IPS-15b (cell line): Measurements from ENCODE around the gene ELAVL4.

Source experiments
- H3K27me3 ChIP-seq: one replicate; pipeline ENCODE4 v1.6.1; 2013; ENCODE audit warnings: low read length; ENCODE audit not compliant: control insufficient read depth, insufficient read depth
- H3K36me3 ChIP-seq: one replicate; pipeline ENCODE4 v1.6.1; 2013; ENCODE audit warnings: low read length; ENCODE audit not compliant: control insufficient read depth, insufficient read depth
- H3K4me1 ChIP-seq: one replicate; pipeline ENCODE4 v1.6.1; 2013; ENCODE audit warnings: mild to moderate bottlenecking, low read length; ENCODE audit not compliant: control insufficient read depth, insufficient read depth
- H3K4me3 ChIP-seq: one replicate; pipeline ENCODE4 v1.5.1; 2013; ENCODE audit warnings: low read depth, low read length
- H3K9ac ChIP-seq: one replicate; pipeline ENCODE4 v1.6.1; 2013; ENCODE audit warnings: low read depth, mild to moderate bottlenecking, low read length
- H3K9me3 ChIP-seq: one replicate; pipeline ENCODE4 v1.6.1; 2013; ENCODE audit warnings: mild to moderate bottlenecking, low read length; ENCODE audit not compliant: control insufficient read depth, insufficient read depth

Gene ELAVL4

DNA sequence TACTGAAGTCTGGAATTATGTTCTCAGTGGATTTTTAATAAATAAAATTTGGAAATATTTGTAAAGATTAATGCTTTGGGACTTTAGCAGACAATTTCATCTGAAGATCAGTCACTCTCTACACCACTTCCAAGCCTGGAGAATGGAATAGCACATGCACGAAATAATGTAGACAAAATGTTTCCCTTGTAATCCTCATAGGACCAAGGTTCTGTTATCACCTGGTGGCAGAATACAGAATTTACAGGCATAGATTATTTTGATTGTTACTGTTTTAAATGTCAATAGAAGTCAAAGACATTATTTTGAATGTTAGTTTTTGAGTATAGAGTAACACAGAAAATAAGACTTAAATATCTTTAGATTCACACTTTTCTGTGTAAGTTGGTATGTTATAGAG is 9.1 kb upstream of the ELAVL4 start:
- H3K4me3 ChIP-seq, result no peak overlapping the region
- H3K9me3 ChIP-seq, result no peaks in the 10 kb centered on the region
- no peak overlapping the region for H3K9ac ChIP-seq
- no peaks in the 10 kb centered on the region for H3K27me3 ChIP-seq
- H3K36me3 ChIP-seq, result no peaks in the 10 kb centered on the region
- no peaks in the 10 kb centered on the region for H3K4me1 ChIP-seq

DNA sequence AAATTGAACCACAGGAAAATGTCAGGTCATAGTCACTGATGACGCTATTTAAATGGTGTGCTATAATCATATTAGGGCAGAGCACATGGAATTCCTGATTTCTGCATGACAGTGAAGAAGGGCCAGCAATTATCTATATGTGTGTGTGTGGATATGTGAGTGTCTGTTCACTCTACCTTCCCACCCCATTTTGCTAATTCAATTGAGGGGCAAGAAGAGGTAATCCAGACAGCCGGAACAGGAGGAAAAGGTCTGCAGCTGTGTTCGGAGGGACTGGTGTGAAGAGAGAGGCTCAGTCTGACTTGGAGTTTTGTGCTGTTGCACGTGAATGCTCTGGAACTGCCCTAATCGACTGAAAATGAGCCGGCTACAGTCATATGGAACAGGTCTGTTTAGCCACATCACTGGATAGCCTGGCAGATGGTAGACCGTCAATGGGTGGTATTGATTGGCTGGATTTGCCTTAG is 5.1 kb upstream of the ELAVL4 start:
- Histone ChIP-seq H3K4me3 (no peak overlapping the region), H3K4me1 (peaks cover 3% of the 10 kb centered on the region), H3K36me3 (no peaks in the 10 kb centered on the region), H3K9me3 (no peaks in the 10 kb centered on the region), H3K27me3 (no peaks in the 10 kb centered on the region), H3K9ac (no peak overlapping the region)

DNA sequence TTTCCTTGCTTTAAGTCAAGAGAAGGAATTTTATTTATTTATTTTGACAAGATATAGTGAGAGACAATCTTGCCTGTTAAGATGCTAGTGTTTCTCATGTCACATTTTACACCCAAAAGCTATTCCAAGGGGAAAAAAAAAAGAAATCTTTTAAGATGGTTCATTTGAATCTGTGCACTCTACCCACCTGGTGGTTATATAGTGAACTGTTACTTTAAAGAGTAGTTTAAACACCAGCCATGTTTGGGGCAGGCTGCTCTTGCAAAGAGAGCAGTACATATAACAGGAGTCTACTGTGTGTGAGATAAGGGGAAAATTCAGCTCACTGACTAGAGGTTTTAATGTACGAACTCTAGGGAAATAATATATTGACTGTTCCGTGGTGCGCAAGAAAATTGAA is 3.3 kb upstream of the ELAVL4 start:
- Histone ChIP-seq H3K9ac (no peak overlapping the region), H3K36me3 (no peaks in the 10 kb centered on the region), H3K4me1 (peaks cover 8% of the 10 kb centered on the region), H3K4me3 (no peak overlapping the region), H3K27me3 (peaks cover 6% of the 10 kb centered on the region), H3K9me3 (no peaks in the 10 kb centered on the region)

DNA sequence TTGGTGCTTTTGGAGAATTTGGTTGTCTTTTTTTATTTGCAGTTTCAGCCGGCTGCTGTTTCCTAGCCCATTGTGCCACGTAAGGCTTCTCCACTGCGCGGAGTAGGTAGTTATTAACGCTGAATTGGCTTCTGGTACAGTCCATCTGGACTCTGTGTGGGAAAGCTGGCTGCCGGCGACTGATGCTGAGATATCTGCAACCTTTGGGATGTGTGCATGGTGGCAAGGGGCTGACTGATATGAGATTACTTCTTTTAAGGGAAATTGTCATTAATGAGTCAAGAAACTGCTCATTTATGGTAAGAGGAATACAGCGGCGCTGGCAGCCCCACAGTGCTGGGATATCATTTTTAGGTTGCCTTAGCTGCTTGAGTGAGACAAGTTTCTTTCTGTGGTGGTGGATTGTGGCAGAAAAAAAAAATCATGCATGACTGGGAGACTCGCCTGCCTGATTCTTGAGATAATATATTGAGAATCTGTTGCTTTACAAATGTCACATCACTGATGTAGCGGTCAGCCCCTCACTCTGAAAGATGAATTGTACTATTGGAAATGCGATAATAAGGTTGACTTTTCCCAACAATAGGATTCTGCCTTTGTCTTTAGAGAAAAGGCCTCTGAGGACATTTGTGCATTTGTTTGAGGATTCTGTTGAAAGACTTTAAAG is 2.5 kb upstream of the ELAVL4 start:
- Histone ChIP-seq H3K36me3 (no peaks in the 10 kb centered on the region), H3K9ac (no peak overlapping the region), H3K4me3 (no peak overlapping the region), H3K9me3 (no peaks in the 10 kb centered on the region), H3K4me1 (peaks cover 15% of the 10 kb centered on the region), H3K27me3 (peaks cover 6% of the 10 kb centered on the region)

DNA sequence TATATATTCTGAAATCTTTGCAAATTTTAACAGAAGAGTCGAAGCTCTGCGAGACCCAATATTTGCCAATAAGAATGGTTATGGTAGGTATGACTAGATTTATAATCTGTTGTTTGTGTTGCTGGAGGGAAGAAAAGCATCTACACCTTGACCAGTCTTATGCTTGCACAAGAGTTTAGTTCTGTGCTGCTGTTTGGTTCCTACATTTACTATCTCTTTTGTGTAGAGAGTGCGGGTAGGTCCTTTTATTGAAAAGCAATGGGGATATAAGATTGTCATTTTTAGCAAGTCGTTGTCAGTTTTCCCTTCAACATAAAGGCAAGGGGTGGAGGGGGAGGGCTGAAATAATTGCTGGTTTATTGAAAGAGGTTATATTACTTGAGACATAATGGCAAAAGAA is 396 bp downstream of the ELAVL4 start:
- Histone ChIP-seq H3K4me3 (no peak overlapping the region), H3K9ac (no peak overlapping the region), H3K36me3 (no peaks in the 10 kb centered on the region), H3K4me1 (peaks cover 15% of the 10 kb centered on the region), H3K9me3 (no peaks in the 10 kb centered on the region), H3K27me3 (peaks cover 6% of the 10 kb centered on the region)

DNA sequence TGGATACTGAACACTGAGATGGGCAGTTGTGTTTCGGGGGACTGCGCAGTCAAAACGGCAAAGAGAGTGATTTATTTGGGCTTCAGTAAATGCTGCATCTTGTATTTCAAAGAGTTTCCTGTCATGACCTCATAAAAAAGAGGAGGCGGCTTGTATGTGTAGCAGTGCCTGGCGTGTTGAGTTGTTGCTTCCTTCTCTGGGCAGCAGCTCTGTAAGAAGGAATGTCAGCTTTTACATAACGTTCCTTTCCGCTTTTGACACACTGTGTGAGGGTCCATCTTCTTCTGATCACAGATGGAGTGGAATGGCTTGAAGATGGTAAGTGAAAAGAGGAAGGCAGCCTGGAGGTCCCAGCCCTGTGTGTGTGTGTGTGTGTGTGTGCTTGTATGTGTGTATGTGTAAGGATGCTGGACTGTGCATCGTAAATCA is 941 bp downstream of the ELAVL4 start:
- peaks cover 15% of the 10 kb centered on the region for H3K4me1 ChIP-seq

DNA sequence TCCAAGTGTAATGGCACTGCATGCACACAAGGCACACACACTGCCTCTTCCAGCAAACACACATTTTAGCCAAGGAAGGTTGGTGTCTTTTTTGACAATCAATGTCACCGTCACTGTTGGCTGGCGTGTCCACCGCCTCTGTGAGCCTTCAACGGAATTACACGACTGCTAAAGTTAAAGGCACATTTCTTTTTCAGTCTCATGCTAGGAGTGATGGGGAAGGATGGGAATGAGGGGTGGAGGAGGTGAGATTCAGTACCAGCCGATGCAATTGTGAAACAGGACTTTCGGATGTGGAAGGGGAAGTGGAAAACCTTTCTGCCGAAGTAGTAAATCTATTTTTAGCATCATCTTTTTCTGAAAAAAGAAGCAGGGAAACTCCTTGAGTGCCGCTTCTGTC is 1.4 kb downstream of the ELAVL4 start:
- Histone ChIP-seq H3K9me3 (no peaks in the 10 kb centered on the region), H3K36me3 (no peaks in the 10 kb centered on the region), H3K4me3 (no peak overlapping the region), H3K27me3 (peaks cover 6% of the 10 kb centered on the region), H3K9ac (no peak overlapping the region), H3K4me1 (peaks cover 15% of the 10 kb centered on the region)

More for the DNA sequence above, 941 bp downstream of the ELAVL4 start:
- Histone ChIP-seq H3K4me3 (no peak overlapping the region), H3K9me3 (no peaks in the 10 kb centered on the region), H3K27me3 (peaks cover 6% of the 10 kb centered on the region), H3K9ac (no peak overlapping the region), H3K36me3 (no peaks in the 10 kb centered on the region)

DNA sequence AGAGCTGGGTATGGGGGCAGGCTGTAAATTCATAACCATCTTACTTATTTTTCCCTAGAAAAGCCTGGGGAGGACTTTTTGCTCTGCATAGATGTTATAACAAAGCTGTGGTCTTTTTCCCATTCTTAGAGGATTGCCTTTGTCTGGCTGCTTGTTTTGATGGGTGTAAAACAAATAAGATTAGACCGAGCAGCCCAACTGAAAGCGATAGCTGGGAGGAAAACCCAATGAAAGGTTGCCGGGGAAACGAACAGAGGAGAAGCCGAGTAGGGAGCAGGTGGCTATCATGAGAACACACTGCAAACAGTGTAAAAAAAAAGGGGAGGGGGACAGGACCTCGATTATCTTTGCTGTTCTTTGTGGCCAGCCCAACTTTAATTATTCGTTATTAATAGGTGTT is 1.9 kb downstream of the ELAVL4 start:
- Histone ChIP-seq H3K4me3 (no peak overlapping the region), H3K36me3 (no peaks in the 10 kb centered on the region), H3K9me3 (no peaks in the 10 kb centered on the region), H3K9ac (no peak overlapping the region), H3K27me3 (peaks cover 6% of the 10 kb centered on the region), H3K4me1 (peaks cover 15% of the 10 kb centered on the region)

DNA sequence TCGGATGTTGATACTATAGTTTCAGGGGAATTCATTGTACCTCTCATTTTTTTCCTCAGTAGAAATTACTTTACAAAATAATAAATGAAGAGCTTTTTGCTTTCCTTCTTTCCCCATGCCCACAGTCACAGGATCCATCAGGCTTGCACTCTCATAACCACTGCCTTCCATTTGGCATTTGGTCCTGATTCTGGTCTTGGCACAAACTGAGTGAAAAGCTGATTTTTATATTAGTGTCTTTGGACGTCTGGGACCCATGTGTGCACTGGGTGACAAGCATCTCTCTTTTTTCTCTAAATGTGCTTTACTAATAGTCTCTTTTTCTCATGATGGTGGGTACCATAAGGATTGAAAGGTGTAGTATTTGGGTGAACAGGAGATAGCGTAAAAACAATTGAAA is 2.8 kb downstream of the ELAVL4 start:
- no peaks in the 10 kb centered on the region for H3K9me3 ChIP-seq

DNA sequence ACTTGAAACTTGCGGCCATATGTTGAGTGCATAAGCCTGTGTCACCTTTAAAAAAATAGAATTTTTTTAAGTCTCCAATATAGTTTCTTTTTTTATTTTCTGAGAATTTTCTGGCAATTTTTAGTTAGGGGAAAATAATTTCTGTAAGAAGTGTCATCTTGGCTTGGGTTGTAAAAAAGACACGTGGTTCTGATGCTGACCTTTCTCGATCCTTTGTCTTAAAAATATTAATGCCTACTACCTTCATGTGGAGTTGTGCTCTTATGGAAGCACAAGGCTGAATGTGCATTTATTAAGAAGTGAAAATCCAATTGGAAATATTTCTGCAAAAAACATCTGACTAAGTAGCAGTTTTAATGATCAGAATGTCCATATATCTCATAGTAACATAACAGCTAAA is 3.5 kb downstream of the ELAVL4 start:
- H3K9me3 ChIP-seq, result no peaks in the 10 kb centered on the region
- no peaks in the 10 kb centered on the region for H3K36me3 ChIP-seq
- peaks cover 6% of the 10 kb centered on the region for H3K27me3 ChIP-seq
- H3K9ac ChIP-seq, result no peak overlapping the region
- peaks cover 15% of the 10 kb centered on the region for H3K4me1 ChIP-seq
- no peak overlapping the region for H3K4me3 ChIP-seq

More for the DNA sequence above, 2.8 kb downstream of the ELAVL4 start:
- H3K27me3 ChIP-seq, result peaks cover 6% of the 10 kb centered on the region
- H3K4me3 ChIP-seq, result no peak overlapping the region
- H3K36me3 ChIP-seq, result no peaks in the 10 kb centered on the region
- peaks cover 15% of the 10 kb centered on the region for H3K4me1 ChIP-seq
- no peak overlapping the region for H3K9ac ChIP-seq

DNA sequence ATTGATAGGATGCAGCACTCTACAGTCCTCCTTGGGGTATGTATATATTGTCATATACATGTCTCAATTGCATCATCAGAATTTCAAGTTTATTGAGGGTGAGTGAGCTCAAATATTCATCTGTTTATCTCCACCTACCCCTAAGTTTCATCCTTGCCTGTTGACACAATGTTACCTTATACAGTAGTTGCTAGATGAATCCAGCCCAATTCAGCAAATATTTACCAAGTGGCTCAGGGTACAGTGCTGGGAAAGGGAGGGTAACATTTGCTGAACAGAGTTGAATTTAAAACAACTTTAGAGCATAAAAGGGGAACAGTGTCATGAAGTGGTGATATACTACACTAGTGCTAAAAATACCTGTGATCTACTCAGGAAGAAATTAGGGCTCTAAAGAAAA is 14.4 kb downstream of the ELAVL4 start:
- Histone ChIP-seq H3K9me3 (no peaks in the 10 kb centered on the region), H3K4me3 (no peak overlapping the region), H3K9ac (no peak overlapping the region), H3K36me3 (no peaks in the 10 kb centered on the region), H3K4me1 (no peaks in the 10 kb centered on the region), H3K27me3 (no peaks in the 10 kb centered on the region)

DNA sequence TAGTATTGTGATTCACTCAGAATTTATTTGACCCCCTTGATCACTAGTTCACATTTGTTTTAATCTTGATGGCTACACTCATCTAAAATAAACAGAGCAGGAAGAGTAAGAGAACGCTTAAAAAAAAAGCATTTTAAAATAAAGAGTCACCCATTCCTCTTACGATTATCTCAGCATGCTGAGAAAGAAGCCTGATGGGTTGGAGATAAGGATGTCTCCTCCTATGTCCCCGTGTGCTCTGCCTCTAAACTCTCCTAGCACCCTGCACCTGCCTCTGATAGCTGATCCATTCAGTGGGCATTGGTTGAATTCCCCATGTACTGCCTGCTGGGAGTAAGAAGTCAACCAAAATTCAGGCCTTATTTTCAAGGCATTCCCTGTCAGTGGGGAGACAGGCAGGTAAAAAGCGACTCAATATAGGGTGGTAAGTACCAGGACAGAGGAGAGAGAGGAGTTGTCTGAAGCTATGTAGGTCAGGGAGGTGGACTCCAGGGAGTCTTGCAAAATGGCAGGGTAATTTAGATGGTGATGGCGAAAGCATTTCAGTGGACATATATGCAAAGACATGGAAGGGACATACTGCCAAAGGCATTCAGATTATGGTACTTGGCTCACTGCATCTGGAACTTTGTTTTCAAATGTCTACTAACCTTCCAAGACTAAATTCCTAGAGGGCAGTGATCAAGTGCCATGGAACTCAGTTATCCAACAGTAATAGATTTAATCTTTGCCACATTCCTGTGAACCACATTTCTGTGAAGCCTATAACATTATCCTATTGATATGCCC is 18.4 kb downstream of the ELAVL4 start:
- H3K9me3 ChIP-seq, result no peaks in the 10 kb centered on the region
- no peak overlapping the region for H3K4me3 ChIP-seq
- no peaks in the 10 kb centered on the region for H3K27me3 ChIP-seq
- H3K4me1 ChIP-seq, result peaks cover 4% of the 10 kb centered on the region
- no peak overlapping the region for H3K9ac ChIP-seq
- no peaks in the 10 kb centered on the region for H3K36me3 ChIP-seq
